Lower leg skin (tissue), 4 donors: Measurements from ENCODE around the gene OLA1. TPM values are rescaled to one million over a fixed set of nuclear protein-coding genes. Genes with fewer than 3 reads are reported as not detected.

ENCODE experiments used
- DNase-seq, 2 donors: peaks; one replicate each; pipeline ENCODE4 v3.0.0-alpha.2; 2019; ENCODE audit warnings: low spot score in 2 of 2
- H3K4me3 ChIP-seq: fragments of 200-600 bp; sonication (generic); 2 replicates; pipeline ENCODE4 v1.5.1; 2017; ENCODE audit warnings: mild to moderate bottlenecking, low read depth; ENCODE audit not compliant: poor library complexity, severe bottlenecking
- POLR2A ChIP-seq, 2 donors: fragments of 450-650 bp; IDR thresholded peaks; one replicate each; pipeline ENCODE4 v1.6.1; 2016 to 2017; ENCODE audit warnings: antibody characterized with exemption in 2 of 2, mild to moderate bottlenecking in 1 of 2, moderate library complexity in 1 of 2
- WGBS, 2 donors: methylation state at CpG; one replicate each; pipeline ENCODE4 v1.1.5; 2018; 5-methylcytosine and 5-hydroxymethylcytosine counted together
- intact Hi-C: fragments of 100-400 bp; cut with DNase I; formaldehyde crosslinking; loops from one replicate; pipeline ENCODE4 v1.15.0; 2023; ENCODE audit warnings: low total_unique reads
- total RNA-seq, 4 donors: library from RNA; depleted of rRNA; stranded (reverse); fragments of >200 nt; gene quantifications; one replicate each; pipeline ENCODE4 v1.1.0, GENCODE V29; 2016
- TF ChIP-seq, protein P1 (sequence below), 3 donors: fragments of 450-650 bp; IDR thresholded peaks; one replicate each; pipeline ENCODE4 v1.5.1; 2016; ENCODE audit warnings: antibody characterized with exemption in 3 of 3, mild to moderate bottlenecking in 3 of 3, moderate library complexity in 2 of 3

Gene OLA1
- total RNA-seq, 4 donors from 2014 or later = 49.6 to 73.5 (median 61.2) TPM

DNA sequence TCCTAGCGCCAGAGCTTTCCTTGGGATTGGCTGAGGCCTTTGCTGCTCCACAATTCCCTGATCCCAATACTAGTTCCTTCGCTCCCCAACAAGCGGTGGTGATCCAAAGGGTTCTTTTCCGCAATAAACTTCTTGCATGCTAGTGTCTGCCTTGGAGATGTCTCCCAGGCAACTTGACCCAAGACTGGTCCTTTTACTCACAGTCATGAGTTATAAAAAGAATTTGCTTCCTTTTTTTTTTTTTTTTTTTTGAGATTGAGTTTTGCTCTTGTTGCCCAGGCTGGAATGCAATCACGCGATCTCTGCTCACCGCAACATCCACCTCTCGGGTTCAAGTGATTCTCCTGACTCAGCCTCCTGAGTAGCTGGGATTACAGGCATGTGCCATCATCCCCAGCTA lies 193.4 kb downstream of the OLA1 start:
- intact Hi-C loops = no loop called here
- no peak for DNase-seq
- WGBS, 2 donors = 84 to 93% methylated on average over 8 of the region's 8 CpGs
- TF ChIP-seq, protein P1, sequence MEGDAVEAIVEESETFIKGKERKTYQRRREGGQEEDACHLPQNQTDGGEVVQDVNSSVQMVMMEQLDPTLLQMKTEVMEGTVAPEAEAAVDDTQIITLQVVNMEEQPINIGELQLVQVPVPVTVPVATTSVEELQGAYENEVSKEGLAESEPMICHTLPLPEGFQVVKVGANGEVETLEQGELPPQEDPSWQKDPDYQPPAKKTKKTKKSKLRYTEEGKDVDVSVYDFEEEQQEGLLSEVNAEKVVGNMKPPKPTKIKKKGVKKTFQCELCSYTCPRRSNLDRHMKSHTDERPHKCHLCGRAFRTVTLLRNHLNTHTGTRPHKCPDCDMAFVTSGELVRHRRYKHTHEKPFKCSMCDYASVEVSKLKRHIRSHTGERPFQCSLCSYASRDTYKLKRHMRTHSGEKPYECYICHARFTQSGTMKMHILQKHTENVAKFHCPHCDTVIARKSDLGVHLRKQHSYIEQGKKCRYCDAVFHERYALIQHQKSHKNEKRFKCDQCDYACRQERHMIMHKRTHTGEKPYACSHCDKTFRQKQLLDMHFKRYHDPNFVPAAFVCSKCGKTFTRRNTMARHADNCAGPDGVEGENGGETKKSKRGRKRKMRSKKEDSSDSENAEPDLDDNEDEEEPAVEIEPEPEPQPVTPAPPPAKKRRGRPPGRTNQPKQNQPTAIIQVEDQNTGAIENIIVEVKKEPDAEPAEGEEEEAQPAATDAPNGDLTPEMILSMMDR (IDR thresholded peaks at IDR 0.05) = no peak
- no peak for TF ChIP-seq POLR2A (IDR thresholded peaks at IDR 0.05)
- no peak overlapping the region for H3K4me3 ChIP-seq

DNA sequence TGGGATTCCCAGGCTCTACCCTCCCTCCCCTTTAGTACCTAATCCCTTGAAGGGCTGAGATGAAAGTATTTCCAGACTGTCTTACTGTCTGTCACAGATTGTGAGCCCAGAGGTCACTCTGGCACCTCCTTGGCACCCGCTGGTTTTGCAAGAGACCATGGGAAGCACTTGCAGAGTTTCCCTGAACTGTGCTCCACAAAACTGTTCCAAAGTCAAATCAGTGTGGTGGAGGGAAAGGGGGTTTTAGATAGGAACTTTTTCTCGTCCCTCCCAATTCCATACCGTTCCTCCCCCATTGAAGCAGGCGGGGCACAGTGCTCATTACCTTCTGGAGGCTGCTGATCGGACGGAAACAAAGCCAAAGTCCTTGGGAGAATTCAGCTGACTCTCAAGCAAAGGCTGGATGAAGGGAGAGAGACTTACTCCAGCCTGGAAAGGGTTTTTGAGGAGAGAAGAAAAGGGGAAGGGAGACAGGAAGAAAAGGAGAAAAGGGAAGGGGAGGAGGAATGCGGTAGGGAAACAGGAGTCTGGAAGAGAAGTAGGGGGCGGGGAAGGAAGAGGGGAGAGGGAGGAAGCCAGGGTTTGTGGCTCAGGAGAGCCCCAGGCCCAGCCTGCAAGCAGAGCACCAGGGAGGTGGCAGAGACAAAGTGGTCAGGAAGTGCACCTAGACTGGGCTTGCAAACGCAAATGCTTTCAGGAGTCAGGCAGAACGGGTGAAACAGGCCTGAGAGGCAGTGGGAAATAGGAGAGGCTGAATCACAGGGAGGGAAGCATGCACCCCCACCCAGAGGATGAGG lies 194.8 kb downstream of the OLA1 start:
- intact Hi-C loops = no loop called here
- H3K4me3 ChIP-seq = no peak overlapping the region
- 44 to 55% methylated on average over 10 of the region's 10 CpGs for WGBS, 2 donors
- no peak for DNase-seq
- TF ChIP-seq POLR2A (IDR thresholded peaks at IDR 0.05) = no peak
- TF ChIP-seq, protein P1 (IDR thresholded peaks at IDR 0.05) = no peak

GRCh38 chr2:174052584-174052976 lies 195.8 kb downstream of the OLA1 start:
- WGBS, 2 donors = 41 to 51% methylated on average over 3 of the region's 3 CpGs
- intact Hi-C loops = no loop called here
- DNase-seq = no peak
- no peak overlapping the region for H3K4me3 ChIP-seq
- TF ChIP-seq POLR2A (IDR thresholded peaks at IDR 0.05) = no peak
- TF ChIP-seq, protein P1 (IDR thresholded peaks at IDR 0.05) = no peak

- no peak overlapping the region for H3K4me3 ChIP-seq
- DNase-seq = no peak
- 42 to 44% methylated on average over 13 of the region's 13 CpGs for WGBS, 2 donors
- intact Hi-C loops = no loop called here
- no peak for TF ChIP-seq POLR2A (IDR thresholded peaks at IDR 0.05)
Measured at GRCh38 chr2:174051741-174052583, 196.4 kb downstream of the OLA1 start.

- H3K4me3 ChIP-seq = no peak overlapping the region
- 84 to 89% methylated on average over 4 of the region's 4 CpGs for WGBS, 2 donors
- intact Hi-C loops = no loop called here
- TF ChIP-seq, protein P1 (IDR thresholded peaks at IDR 0.05) = no peak
- no peak for TF ChIP-seq POLR2A (IDR thresholded peaks at IDR 0.05)
- no peak for DNase-seq
Measured at GRCh38 chr2:174051068-174051467, 197.3 kb downstream of the OLA1 start.

DNA sequence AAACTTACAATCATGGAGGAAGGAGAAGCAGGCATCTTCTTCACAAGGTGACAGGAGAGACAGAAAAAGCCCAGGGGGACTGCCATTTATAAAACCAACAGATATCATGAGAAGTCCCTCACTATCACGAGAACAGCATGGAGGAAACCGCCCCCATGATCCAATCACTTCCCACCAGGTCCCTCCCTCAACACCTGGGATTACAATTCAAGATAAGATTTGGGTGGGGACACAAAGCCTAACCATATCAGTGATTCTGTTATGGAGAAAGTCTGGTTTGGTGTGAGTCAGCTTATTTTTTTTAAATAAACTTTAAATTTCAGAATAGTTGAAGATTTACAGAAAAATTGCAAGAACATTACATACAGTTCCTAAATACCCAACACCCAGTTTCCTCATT lies 198.4 kb downstream of the OLA1 start:
- TF ChIP-seq, protein P1 (IDR thresholded peaks at IDR 0.05) = no peak
- no peak for TF ChIP-seq POLR2A (IDR thresholded peaks at IDR 0.05)
- intact Hi-C loops = no loop called here
- H3K4me3 ChIP-seq = no peak overlapping the region
- no peak for DNase-seq
- 71 to 95% methylated on average over 2 of the region's 2 CpGs for WGBS, 2 donors
